GM19452 (cell line): Measurements from ENCODE around the gene SIGLECL1.

Experiments used
- ATAC-seq: cut with Tn5 transposase; IDR thresholded peaks from one replicate; pipeline ENCODE4 v1.9.1; 2021; ENCODE audit not compliant: unreplicated experiment

SIGLECL1 gene

DNA sequence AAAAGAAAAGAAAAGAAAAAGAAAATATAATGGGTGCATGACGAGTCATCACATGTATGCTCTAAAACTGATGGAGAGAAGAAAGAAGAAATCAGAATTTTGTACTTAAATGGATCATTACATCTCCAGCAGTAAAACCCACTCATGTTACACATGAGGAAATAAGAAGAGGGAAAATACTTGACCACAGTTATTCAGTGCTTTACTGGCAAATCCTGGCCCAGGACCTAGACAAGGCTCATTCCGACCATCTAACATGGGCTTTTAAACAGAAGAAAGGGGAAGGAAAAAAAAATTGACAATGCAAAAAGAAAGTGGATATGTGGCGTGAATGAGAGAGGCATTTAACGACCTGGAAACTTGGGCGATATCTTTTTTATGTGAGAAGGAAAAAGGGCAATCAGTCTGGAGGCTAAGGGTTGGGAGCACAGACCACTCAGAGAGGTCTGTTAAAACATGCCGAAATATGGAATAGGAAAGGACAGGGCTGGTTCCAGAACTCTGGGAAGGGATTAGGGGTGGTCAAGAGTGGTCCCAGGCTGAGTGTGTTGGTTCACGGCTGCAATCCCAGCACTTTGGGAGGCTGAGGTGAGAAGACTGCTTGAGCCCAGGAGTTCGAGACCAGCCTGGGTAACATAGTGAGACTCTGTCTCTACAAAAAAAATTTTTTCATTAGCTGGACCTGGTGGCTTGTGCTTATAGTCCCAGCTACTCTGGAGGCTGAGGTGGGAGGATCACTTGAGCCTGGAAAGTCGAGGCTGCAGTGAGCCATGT lies 1.6 kb downstream of the SIGLECL1 start:
- no peak for ATAC-seq

DNA sequence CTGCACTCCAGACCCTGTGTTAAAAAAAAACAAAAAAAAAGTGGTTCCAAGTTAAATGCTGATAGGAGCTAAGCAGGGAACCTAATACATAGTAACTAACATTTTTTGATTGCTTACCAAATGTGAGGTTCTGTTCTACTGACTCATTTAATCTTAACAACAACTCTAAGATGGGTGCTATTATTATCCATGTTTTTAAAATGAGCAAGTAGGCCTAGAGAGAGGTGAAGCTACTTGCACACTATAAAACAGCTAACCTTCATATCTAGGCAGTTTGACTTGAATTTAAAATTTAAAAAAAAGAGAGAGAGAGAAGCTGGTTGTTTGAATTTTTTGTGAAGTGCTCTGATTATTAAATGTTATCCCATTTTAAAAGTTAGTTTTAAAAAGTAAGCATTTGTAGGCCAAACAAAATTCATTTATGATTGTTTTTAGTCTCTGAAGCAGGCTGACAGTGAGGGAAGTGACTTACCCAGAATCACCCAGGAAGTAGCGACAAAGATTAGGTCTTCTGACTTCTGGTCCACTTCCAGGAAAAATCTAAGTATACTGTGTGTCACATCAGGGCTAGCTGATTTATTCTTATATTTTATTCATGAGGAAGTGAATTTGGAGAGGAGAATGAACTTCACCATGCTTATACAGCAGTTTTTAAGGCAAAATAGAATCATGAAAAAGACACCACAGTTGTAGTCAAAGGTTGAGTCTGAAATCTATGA lies 2.4 kb downstream of the SIGLECL1 start:
- no peak for ATAC-seq

DNA sequence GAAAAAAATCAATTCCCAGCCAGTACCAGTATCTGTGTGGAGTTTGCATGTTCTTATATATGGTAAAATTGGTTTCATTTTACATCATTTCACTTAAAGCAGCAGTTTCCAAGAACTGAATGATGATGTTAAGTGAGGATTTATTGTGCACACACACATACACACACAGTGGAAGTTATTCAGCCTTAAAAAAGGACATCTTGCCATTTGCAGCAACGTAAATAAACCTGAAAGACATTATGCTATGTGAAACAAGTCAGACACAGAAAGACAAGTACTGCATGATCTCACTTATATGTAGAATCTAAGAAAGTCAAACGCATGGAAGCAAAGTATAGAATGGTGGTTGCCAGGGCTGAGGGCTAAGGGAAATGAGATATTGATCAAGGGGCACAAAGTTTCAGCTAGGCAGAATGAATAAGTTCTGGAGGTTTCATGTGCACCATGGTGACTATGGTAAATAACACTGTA lies 5.3 kb downstream of the SIGLECL1 start:
- ATAC-seq: no peak

DNA sequence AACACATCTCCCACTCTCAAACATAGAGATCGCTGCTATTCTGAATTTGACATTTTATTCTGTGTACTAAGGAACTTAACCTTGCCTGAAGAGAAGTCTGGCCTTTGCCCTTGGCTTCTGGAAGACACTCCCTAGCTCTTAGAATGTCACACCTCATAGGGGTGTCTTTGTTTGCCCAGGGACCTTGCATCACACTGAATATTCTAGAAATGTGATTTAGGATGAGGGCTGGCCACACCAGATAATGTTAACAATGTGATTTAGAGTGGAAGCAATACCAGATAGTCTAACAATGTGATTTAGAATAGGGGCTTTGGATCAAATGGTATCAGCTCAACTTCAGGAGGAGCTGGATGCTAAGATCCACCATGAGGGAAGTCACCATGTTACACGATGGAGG lies 6.6 kb downstream of the SIGLECL1 start:
- ATAC-seq: no peak

DNA sequence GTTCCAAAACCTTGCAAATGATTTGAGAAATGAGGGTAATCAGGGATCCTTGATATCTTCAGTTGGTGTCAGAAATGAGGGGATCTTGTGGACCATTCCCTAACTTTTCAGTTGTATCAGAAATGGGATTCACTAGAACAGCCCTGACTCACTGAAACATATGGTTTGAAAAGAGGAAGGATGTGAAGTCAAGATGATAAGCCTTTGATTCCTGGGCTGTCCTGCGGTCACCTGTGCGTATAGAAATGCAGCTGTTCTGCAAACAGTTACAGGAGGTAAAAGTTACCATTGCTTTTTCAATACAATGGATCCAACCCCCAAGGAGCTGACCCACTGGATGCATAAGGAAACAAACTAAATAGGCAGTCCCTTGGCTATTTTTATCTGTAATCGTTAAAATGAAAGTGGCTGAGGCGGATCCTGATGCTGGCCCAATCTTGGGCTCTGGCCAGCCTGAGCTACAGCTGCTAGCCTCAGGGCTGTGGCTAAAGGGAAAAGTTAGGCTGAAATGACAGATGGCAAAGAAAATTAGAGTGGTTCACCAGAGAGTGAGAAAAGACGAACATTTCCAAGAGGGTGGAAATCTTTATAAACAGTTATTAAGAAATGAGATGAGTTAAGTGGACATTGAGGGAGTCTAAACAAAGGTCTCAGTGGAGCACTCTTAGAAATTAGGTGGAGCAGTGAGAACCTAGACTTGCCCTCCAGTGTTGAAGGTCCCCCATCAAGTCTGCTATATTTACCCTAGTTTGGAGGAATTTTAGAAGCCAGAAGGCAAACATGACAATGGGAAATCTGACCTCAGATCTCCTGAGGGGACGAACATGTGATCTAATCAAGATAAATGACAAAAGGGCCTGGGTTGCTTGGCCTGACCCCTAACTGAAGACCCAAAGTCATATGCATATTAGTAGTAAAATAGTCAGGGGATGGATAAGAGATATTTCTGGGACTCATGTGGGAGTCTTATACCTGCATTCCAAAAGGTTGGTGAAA lies 7.6 kb downstream of the SIGLECL1 start:
- ATAC-seq: no peak

DNA sequence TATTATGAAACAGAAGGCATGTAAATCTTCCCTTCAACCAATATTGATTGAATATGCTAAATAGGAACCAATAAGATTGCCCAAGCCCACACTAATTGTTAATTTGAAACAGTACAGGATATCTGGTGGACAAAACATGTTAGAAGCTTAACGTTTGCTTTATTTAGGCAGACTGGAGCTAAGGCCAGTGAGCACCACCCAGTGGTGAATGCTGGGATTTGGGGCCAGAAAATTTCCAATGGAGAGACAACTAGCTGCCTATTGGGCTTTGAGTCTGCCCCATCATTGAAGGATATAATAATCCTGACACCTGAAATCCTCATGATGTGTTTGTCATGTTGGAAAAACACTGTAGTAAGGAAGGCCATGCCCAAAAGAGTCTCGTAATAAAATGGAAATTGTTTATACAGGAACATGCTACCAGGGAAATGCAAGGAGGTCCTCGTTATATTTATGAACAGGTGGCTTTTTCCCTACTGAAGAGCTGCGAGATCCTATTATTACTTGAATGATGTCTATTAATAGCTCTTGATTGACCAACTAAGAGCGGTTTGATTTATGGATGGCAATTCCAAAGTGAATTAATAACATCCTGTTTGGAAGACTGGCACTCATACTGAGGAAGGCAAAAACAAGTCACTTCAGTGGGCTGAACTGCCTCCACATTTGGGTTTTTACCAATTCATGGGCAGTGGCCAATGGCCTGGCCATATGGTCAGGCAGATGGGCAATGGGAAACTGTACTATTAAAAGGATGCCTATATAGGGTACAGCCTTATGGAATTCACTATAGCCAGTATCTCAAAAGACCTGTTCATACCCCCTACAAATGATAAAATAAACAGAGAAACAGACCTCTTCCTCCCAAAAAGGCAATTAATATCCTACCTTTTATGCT lies 8.7 kb downstream of the SIGLECL1 start:
- ATAC-seq: no peak

DNA sequence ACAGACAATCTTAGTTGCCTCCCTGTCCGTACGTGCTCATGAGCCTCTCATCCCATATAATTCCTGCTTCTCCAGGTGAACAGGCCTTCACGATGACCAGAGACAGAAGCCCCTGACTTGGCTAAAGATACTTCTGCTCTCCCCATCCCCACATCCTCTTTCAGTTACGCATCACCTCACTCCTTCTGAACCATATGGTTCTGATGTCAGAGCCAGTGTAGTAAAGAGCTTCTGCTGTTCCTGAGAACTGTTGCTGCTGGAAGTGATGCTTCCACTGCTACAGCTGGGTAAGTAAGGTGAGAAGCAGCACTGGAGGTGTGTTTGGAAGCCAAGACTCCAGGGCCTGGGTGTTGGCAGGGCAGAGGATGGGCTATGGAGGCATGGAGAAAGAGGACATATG lies 12.9 kb downstream of the SIGLECL1 start:
- ATAC-seq: no peak

DNA sequence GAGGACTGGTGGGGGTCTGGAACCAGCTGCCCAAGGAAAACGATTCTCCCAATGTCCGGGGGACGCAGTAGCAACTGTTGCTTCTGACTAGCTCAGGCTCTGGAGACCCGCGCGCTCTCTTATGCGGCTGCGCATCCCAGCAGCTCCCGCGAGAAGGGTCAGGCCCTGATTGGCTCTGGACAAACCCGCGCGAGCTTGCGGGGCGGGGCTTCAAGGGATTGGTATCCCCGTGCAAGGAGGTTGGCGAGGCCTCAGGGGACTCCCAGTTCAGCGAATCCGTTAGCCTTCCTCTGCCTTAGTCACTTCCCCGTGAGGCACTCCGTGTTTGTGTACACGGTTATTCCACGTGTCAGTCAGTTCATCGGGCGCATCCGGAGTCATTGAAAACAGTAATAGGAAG lies 20.2 kb downstream of the SIGLECL1 start:
- ATAC-seq: no peak

DNA sequence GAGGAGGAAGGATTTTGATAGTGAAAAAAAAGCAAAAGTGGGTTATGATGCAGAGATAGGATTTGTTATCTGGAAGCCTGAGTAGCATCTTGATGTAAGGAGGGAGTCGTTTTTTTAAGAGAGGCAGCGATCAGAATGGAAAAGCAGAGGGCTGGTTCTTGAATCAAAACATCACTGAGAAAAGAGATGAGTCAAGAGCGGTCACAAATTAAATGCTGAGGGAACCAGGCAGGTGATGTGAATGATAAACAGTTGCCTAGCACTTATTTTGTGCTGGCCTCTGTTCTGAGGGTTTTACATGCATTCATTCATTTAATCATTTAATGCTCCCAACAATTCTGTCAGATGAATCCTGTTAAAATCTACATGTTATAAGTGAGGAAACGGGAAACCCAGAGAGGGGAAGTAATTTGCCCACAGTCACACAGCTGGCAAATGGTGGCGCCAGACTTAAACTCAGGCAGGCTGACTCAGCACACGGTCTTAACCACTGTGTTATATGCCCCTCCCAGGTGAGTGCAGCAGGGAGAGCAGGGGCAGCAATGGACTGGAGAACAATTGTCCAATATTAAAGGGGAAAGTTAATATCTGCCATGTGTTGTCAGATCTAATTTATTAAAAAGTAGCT lies 21.4 kb downstream of the SIGLECL1 start:
- no peak for ATAC-seq

DNA sequence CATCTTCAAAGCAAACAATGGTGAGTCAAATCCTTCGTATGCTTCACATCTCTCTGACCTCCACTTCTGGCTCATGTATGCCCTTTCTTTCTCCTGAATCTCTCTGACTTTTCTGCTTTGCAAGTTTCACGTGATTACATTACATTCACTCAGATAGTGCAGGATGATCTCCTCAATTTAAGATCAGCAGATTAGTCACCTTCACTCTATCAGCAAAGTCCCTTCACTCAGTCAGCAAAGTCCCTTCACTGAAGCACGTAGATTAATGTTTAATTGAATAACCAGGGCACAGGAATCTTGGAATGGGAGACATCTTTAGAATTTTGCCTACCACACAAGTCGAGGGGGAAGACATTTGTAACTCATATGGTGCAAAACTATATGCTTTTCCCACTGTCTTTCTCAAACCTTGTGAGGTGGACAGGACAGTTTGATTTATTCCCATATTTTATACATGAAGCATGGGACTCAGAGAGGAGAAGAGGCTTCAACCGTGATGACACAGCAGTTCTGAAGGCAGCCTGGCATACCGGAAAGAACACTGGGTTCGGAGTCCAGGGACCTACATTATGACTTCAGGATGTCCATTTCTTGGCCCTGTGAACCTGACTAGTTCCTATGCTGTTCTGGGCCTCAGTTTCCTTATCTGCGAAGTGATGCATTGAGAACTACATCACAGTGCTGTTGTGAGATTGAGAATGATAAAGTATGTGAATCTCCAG lies 23.3 kb downstream of the SIGLECL1 start:
- no peak for ATAC-seq

DNA sequence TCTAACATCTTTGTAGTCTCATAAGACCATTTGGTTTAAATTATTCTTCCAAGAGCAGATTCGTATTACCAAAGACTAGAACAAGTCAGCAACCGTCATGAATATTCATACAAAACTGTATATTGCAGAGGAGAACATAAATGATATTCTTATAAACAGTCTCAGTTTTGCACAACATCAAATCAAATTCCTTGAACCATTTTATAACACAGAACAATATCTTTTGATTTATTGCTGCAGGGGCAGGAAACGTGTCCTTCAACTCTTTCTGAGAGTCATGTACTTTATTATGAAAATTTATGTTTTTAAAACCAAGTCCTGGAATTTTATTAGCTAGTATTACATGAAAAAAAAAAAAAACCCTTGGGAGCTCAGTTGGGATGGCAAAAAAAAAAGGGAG lies 26.2 kb downstream of the SIGLECL1 start:
- ATAC-seq: no peak

DNA sequence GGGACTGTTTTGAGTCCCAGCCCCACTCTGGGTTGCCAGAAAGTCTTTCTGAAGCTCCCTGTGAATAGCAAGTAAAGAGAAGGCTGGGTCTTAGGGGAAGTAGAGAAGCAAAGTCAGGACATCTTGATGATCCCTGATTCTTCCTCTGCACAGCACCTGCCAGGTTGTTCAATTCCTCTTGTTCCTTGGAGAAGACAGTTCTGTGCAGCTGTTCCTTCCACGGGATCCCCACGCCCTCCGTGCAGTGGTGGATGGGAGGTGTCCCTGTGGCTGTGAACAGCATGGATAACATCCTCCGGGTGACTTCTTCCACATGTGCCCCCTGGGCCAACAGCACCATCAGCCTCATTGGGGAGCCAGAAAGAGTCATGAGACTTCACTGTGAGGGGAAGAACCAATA lies 31.5 kb downstream of the SIGLECL1 start:
- no peak for ATAC-seq

DNA sequence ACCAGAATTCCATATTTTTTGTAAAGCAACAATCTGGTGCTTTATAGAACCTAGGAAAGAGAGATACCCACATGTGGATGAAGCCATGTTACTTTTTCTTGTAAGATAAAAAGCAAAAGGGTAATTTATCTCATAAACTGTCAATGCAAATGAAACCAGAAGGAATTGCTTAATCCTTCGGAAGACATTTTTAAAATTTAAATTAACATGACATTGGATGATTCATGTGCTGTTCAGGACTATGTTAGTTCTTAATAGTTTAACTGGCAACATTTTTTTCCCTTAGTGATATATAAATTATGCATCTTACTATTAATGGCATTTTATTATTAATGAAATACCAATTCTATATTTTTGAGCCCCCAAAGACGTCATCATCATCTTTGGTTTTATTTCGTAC lies 34.8 kb downstream of the SIGLECL1 start:
- ATAC-seq: no peak

DNA sequence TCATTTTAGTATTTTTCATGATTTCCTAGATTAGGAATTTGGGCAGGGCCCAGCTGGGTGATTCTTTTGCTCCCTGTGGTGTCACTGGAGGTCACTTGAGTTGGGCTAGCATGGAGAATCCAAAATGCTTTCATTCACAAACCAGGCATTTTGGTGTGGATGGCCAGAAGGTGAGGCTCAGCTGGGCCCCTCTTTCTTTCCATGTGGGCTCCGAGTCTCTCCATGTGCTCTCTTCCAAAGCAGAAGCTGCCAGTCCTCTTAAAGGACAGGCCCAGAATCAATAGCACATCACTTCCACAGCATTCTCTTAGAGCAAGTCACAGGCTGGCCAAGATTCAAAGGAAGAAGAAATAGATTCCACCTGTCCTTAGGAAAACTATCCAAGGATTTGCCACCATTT lies 38.8 kb downstream of the SIGLECL1 start:
- no peak for ATAC-seq

DNA sequence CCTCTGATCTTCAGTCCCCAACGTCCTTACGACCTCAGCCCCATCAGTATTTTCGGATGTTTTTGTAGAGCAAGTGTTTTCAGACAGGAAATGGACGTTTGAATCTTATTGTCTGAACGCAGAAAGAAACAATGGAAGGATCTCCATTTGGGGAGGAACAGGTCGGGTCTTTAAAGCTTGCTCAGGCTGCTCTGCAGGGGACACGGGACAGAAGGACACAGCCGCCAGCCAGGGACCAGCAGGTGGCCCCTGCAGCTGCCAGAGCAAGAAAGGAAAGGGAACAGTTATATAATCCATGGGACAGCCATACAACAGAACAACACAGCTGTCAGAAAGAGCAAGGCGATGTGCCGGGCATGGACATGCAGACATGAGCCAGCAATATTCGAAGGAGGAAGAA lies 42.1 kb downstream of the SIGLECL1 start:
- no peak for ATAC-seq

DNA sequence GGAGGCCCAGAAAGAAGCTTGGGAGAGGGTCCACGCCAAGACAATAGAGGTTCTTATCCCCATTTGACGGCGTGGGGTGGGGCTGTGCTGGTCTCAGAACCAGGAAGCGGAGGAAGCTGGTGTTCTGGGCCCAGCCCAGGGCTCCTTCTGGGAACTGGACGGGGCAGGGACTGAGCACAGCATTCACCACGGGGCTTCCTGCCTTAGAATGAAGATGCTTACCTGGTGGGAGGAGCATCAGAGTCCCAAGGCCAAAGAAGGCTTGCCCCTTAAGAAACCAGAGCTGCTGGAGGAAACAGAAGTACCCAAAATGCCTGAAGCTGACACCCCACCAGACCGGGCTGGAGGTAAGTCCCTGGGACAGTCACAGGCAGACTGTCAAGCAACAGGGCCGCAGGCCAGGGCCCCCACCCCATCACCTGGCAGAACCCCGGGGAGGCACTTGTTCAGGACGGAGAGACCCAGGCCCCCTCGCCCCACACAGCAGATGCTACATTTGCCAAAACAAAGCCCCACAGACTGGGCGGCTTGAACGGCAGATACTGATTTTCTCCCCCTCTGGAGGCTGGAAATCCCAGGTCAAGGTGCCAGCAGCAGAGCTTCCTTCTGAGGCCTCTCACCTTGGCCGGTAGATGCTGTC lies 42.8 kb downstream of the SIGLECL1 start:
- no peak for ATAC-seq

DNA sequence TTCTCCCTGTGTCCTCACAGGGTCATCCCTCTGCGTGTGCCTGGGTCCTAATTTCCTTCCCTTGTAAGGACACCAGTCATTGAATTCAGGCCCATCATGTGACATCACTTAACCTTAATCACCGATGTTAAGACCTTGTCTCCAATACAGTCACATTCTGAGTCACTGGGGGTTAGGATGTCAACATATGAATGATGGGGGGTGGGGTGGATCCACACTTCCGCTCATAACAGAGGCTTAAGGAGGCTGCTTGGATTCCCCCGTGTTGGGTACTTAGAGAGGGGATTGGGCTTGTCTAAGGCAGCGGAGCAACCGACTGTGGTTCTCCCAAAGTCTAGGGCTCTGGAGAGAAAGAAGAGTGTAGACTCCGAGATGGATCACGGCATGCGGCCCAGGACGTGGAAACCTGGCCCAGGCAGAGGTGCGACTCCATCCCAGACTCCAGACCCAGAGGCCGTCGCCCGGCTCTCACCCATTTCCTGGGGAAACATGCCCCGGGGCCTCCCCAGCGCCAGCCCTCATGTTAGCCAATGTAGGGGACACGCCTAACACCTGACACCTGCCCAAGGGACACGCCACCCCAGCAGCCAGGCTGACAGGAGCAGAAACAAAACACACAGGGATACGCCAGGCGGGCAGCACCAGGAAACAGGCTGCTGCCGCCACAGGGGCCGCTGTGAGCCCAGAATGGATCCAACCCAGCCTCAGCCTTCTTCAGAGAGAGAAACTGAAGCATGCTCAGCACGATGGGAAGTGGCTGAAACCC lies 43.5 kb downstream of the SIGLECL1 start:
- no peak for ATAC-seq

DNA sequence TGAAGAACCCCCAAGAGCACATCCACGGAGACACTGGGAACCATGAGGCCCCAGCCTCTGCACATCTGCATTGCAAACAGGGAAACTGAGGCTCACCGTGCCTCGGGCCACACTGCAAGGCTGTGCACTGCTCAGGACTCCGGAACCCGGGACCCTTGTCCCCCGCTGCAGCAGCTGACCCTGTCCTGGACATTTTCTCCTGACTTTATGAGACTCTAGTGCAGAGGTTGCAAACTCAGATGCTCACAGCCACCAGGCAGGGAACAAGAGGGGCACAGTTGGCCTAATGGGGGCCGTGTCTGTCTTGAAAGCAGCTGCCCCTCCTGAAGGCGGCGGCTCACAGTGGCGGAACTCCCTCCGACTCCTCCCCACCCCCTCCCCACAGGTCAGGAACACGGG lies 44.1 kb downstream of the SIGLECL1 start:
- no peak for ATAC-seq
